ENCODE measurements around the gene TFAP2D.
A peak's percentile ranks its signal among the peaks of the same experiment; 100 is the strongest.

TFAP2D gene

GRCh38 chr6:50718566-50718965 lies 5.2 kb downstream of the TFAP2D start:
- no peak overlapping the region for H3K9ac ChIP-seq (ENCODE audit: low read depth, low read length)

GRCh38 chr6:50720623-50721022 lies 7.3 kb downstream of the TFAP2D start:
- H3K4me1 ChIP-seq (ENCODE audit: insufficient read depth, low read length): no peaks in the 10 kb centered on the region
- H3K27me3 ChIP-seq (ENCODE audit: insufficient read depth, low read length, poor library complexity): no peaks in the 10 kb centered on the region
- ATAC-seq (ENCODE audit: insufficient read depth, low read depth): peak; percentile 62; the same call in 1 of the 3 replicates
- no peaks in the 10 kb centered on the region for H3K79me2 ChIP-seq (ENCODE audit: insufficient read depth, low read length)
- no peaks in the 10 kb centered on the region for H3K36me3 ChIP-seq (ENCODE audit: insufficient read depth, low read length)
- no peak overlapping the region for H2AFZ ChIP-seq (ENCODE audit: low read depth, low read length)
- no peaks in the 10 kb centered on the region for H3K9me3 ChIP-seq (ENCODE audit: insufficient read depth, low read length, severe bottlenecking)
- peak; percentile 21 for DNase-seq
- H3K4me3 ChIP-seq (ENCODE audit: low read depth in 1 of 2, low read length in 2 of 2): no peak overlapping the region
- TF ChIP-seq, protein P1, sequence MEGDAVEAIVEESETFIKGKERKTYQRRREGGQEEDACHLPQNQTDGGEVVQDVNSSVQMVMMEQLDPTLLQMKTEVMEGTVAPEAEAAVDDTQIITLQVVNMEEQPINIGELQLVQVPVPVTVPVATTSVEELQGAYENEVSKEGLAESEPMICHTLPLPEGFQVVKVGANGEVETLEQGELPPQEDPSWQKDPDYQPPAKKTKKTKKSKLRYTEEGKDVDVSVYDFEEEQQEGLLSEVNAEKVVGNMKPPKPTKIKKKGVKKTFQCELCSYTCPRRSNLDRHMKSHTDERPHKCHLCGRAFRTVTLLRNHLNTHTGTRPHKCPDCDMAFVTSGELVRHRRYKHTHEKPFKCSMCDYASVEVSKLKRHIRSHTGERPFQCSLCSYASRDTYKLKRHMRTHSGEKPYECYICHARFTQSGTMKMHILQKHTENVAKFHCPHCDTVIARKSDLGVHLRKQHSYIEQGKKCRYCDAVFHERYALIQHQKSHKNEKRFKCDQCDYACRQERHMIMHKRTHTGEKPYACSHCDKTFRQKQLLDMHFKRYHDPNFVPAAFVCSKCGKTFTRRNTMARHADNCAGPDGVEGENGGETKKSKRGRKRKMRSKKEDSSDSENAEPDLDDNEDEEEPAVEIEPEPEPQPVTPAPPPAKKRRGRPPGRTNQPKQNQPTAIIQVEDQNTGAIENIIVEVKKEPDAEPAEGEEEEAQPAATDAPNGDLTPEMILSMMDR (IDR thresholded peaks at IDR 0.05; ENCODE audit: borderline replicate concordance, extremely low read depth, low read length, poor library complexity, severe bottlenecking): no peak
- TF ChIP-seq EZH2 (IDR thresholded peaks at IDR 0.05; ENCODE audit: borderline replicate concordance, low read depth, low read length, severe bottlenecking): no peak
- H3K4me2 ChIP-seq (ENCODE audit: insufficient read depth, low read length): no peak overlapping the region
- no peak overlapping the region for H3K27ac ChIP-seq (ENCODE audit: low read length)
- no peak overlapping the region for H3K9ac ChIP-seq (ENCODE audit: low read depth, low read length)
- H4K20me1 ChIP-seq (ENCODE audit: insufficient read depth, low read length): no peaks in the 10 kb centered on the region

More at GRCh38 chr6:50718566-50718965, 5.2 kb downstream of the TFAP2D start:
- no peak overlapping the region for H2AFZ ChIP-seq (ENCODE audit: low read depth, low read length)
- no peak overlapping the region for H3K4me3 ChIP-seq (ENCODE audit: low read depth in 1 of 2, low read length in 2 of 2)
- H3K9me3 ChIP-seq (ENCODE audit: insufficient read depth, low read length, severe bottlenecking): no peaks in the 10 kb centered on the region
- no peaks in the 10 kb centered on the region for H3K36me3 ChIP-seq (ENCODE audit: insufficient read depth, low read length)
- TF ChIP-seq EZH2 (IDR thresholded peaks at IDR 0.05; ENCODE audit: borderline replicate concordance, low read depth, low read length, severe bottlenecking): no peak
- TF ChIP-seq, protein P1 (IDR thresholded peaks at IDR 0.05; ENCODE audit: borderline replicate concordance, extremely low read depth, low read length, poor library complexity, severe bottlenecking): no peak
- no peaks in the 10 kb centered on the region for H3K79me2 ChIP-seq (ENCODE audit: insufficient read depth, low read length)
- no peaks in the 10 kb centered on the region for H3K4me1 ChIP-seq (ENCODE audit: insufficient read depth, low read length)
- no peaks in the 10 kb centered on the region for H3K27me3 ChIP-seq (ENCODE audit: insufficient read depth, low read length, poor library complexity)
- H3K27ac ChIP-seq (ENCODE audit: low read length): no peak overlapping the region
- H3K4me2 ChIP-seq (ENCODE audit: insufficient read depth, low read length): no peak overlapping the region
- DNase-seq (no peak), ATAC-seq (ENCODE audit: insufficient read depth, low read depth) (no peak)
- H4K20me1 ChIP-seq (ENCODE audit: insufficient read depth, low read length): no peaks in the 10 kb centered on the region

DNA sequence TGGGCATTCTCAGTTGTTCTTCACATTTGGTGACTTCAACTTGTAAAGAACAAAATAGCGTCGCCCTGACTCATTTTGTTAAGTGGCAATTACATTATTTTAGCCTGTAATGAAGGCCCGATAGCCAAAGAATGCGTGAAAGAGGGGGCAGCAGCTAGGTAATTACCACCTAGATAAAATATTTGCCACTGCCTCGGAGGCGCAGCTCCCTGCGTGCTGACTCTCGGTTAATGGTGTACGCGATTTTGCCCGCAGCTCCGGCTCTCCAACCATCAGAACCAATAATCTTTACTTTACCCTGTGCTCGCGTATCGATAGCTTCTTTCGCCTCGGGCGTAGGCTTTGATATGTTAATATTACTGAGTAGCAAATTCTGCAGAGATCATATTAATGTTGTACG lies 8.7 kb downstream of the TFAP2D start:
- Histone ChIP-seq H3K4me2 (ENCODE audit: insufficient read depth, low read length) (no peak overlapping the region), H3K27me3 (ENCODE audit: insufficient read depth, low read length, poor library complexity) (no peaks in the 10 kb centered on the region), H3K36me3 (ENCODE audit: insufficient read depth, low read length) (no peaks in the 10 kb centered on the region), H3K4me3 (ENCODE audit: low read depth in 1 of 2, low read length in 2 of 2) (no peak overlapping the region), H3K4me1 (ENCODE audit: insufficient read depth, low read length) (no peaks in the 10 kb centered on the region), H3K79me2 (ENCODE audit: insufficient read depth, low read length) (no peaks in the 10 kb centered on the region), H3K9ac (ENCODE audit: low read depth, low read length) (no peak overlapping the region), H2AFZ (ENCODE audit: low read depth, low read length) (no peak overlapping the region), H3K9me3 (ENCODE audit: insufficient read depth, low read length, severe bottlenecking) (no peaks in the 10 kb centered on the region), H3K27ac (ENCODE audit: low read length) (no peak overlapping the region), H4K20me1 (ENCODE audit: insufficient read depth, low read length) (no peaks in the 10 kb centered on the region)
- TF ChIP-seq, protein P1 (IDR thresholded peaks at IDR 0.05; ENCODE audit: borderline replicate concordance, extremely low read depth, low read length, poor library complexity, severe bottlenecking): no peak
- no peak for DNase-seq
- ATAC-seq (ENCODE audit: insufficient read depth, low read depth): no peak

All from DND-41 (cell line).